WI38 (cell line): ENCODE data around the gene NFIL3.
"Not testable (repeated sequence)": the region's sequence is repeated elsewhere in the genome, so short reads cannot be mapped to it uniquely, and the experiment has no call there.

Source experiments
- H3K4me3 ChIP-seq: 2 replicates; pipeline ENCODE4 v1.5.1; 2011; ENCODE audit warnings: low read depth, mild to moderate bottlenecking, control low read depth, low read length
- TF ChIP-seq, protein P1 (sequence below): IDR thresholded peaks from 2 replicates; pipeline ENCODE4 v1.5.1; 2012; ENCODE audit warnings: low read depth, mild to moderate bottlenecking, control low read depth, low read length

Gene NFIL3

DNA sequence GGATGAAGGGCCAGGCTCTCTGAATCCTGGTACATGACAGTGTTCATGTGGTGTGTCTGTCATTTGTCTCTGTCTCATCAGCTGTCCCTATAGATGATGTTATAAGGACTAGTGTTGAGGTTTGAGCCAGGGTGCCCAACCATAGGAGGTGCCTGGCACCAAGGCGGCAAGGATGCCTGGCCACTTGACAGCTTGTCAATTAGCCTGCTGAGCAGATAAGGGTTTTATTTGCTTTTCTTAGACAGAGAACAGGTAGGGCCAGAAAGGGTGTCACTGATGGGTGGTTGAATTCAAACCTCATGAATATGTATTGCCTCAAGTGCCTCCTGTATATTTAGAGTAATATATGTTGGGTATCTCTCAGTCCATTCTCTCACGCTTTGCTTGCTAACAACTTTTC, 31.8 kb downstream of the NFIL3 start:
- TF ChIP-seq, protein P1, sequence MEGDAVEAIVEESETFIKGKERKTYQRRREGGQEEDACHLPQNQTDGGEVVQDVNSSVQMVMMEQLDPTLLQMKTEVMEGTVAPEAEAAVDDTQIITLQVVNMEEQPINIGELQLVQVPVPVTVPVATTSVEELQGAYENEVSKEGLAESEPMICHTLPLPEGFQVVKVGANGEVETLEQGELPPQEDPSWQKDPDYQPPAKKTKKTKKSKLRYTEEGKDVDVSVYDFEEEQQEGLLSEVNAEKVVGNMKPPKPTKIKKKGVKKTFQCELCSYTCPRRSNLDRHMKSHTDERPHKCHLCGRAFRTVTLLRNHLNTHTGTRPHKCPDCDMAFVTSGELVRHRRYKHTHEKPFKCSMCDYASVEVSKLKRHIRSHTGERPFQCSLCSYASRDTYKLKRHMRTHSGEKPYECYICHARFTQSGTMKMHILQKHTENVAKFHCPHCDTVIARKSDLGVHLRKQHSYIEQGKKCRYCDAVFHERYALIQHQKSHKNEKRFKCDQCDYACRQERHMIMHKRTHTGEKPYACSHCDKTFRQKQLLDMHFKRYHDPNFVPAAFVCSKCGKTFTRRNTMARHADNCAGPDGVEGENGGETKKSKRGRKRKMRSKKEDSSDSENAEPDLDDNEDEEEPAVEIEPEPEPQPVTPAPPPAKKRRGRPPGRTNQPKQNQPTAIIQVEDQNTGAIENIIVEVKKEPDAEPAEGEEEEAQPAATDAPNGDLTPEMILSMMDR, result no peak
- no peak overlapping the region for H3K4me3 ChIP-seq

DNA sequence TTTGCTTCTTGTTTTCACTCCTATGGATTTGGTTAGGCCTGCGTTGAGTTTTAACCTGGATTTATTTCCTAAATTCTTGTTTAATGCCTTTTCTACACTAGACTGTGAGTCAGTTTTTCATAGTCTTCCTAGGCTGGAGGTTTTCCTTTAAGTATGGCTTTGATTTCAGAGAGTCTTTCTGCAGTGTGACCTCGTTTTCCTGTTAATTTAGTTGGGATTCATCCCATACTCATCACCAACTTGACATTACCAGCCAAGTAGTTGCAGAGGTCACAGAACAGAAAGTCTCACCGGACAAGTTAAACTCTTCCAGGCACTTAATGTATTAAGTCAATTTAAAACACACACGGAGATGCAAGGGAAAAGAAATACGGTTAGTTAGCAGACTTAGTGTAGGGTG, 32.2 kb downstream of the NFIL3 start:
- no peak overlapping the region for H3K4me3 ChIP-seq
- TF ChIP-seq, protein P1, result no peak

DNA sequence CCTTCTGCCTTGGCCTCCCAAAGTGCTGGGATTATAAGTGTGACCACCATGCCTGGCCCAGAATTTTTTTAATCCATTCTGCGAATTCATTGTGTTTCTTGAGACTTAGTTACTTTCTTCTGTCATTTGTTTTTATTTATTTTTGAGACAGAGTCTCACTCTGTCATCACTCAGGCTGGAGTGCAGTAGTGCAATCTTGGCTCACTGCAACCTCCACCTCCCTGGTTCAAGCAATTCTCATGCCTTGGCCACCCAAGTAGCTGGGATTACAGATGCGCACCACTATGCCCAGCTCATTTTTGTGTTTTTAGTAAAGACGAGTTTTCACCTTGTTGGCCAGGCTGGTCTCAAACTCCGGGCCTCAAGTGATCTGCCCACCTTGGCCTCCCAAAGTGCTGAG, 33.9 kb downstream of the NFIL3 start:
- H3K4me3 ChIP-seq, result not testable (repeated sequence)

DNA sequence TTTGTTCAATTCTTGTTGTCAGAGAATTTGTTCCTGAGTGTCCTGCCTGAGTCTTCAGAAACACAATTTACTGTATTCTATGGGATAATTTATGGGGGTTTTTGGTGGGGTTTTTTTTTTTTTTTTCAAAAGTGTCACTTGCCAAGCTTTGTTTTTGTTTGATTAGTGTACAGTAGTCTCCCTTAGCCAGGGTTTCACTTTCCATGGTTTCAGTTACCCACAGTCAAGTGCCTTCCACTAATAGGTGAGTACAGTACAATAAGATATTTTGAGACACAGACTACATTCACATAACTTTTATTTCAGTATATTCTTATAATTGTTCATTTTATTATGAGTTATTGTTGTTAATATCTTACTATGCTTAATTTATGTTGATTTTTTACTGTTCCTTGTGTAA, 36.9 kb downstream of the NFIL3 start:
- no peak overlapping the region for H3K4me3 ChIP-seq
- TF ChIP-seq, protein P1, result no peak

DNA sequence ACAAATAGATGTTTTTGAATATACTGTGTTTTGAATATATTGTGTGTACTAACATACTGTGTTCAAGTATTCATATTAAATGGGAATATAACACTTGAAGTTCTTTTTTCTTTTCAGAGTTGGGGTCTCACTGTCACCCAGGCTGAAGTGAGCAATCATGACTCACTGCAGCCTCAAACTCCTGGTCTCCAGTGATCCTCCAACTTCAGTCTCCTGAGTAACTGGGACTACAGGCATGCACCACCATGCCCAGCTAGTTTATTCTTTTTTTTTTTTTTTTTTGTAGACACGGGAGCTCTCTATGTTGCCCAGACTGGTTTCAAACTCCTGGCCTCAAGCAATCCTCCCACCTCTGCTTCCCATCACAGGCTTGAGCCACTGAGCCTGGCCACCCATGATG, 38.7 kb downstream of the NFIL3 start:
- TF ChIP-seq, protein P1, result no peak
- no peak overlapping the region for H3K4me3 ChIP-seq

DNA sequence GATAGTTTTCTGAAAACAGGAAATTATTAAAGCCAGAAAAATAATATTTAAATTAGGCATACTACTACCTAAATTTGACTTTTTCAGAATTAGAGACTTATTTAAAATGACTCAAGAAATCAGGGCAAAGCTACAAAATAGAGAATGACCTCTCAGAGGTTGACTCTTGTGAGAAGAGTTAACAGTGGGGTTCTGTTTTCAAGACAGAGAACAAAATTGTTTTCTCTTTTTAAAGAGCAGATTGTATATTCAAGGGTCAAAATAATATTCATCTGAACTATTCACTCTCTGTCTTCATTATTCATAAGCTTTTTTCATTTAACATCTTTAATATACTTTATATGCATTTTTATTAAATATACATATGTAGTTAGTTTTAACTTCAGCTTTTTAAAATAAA, 40.1 kb downstream of the NFIL3 start:
- TF ChIP-seq, protein P1, result no peak
- H3K4me3 ChIP-seq, result no peak overlapping the region

DNA sequence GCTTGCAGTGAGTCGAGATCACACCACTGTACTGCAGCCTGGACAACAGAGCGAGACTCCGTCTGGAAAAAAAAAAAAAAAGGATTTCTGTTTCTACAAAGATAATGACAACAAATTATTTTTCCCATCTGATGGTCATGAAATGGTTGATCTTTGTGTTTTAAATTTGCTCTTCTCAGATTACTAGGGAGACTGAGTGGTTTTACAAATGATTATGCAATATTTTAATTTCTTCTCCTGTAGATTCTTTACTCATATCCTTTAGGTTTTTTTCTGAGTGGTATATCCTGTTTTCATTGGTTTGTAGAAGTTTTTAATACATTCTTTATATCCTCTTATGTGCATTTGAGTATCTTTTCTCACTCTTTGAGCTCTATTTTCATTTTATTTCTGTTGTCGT, 41.3 kb downstream of the NFIL3 start:
- no peak overlapping the region for H3K4me3 ChIP-seq
- TF ChIP-seq, protein P1, result no peak

DNA sequence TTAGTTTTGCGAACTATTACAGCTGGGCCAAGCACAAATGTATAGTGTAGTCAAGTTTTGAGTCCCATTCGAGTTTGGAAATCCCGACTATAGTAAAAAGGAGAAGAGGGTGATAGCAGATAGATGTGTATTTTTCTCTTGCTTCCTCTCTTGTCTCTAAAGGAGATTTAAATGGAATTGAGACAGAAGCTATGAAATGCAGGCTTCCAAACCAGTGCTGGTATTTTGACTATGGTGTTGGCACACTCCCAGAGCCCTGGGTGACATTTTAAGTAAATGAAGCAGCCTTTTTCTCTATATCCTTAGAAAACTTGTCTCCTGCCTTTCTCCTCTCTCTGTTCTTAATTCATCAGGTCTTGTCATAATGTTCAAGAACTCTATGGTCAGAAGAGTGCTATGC, 44.2 kb downstream of the NFIL3 start:
- TF ChIP-seq, protein P1, result no peak

More for the DNA sequence above, 44.2 kb downstream of the NFIL3 start:
- H3K4me3 ChIP-seq, result no peak overlapping the region
